Stimulated activated CD8-positive, alpha-beta memory T cell treated with anti-CD3 and anti-CD28 coated beads, Interleukin-7, amount 100 ng/mL, for 4 hours (primary cell): ENCODE results near the gene POFUT1.
A peak's percentile ranks its signal among the peaks of the same experiment; 100 is the strongest.
"Not testable (repeated sequence)": the region's sequence is repeated elsewhere in the genome, so short reads cannot be mapped to it uniquely, and the experiment has no call there.

Source experiments
- DNase-seq, 2 donors: peaks; one replicate each; pipeline ENCODE4 v3.0.0-alpha.2; 2020; ENCODE audit warnings: low read depth in 2 of 2

Gene POFUT1

GRCh38 chr20:32234135-32234808 lies 26.6 kb downstream of the POFUT1 start:
- no peak for DNase-seq

DNA sequence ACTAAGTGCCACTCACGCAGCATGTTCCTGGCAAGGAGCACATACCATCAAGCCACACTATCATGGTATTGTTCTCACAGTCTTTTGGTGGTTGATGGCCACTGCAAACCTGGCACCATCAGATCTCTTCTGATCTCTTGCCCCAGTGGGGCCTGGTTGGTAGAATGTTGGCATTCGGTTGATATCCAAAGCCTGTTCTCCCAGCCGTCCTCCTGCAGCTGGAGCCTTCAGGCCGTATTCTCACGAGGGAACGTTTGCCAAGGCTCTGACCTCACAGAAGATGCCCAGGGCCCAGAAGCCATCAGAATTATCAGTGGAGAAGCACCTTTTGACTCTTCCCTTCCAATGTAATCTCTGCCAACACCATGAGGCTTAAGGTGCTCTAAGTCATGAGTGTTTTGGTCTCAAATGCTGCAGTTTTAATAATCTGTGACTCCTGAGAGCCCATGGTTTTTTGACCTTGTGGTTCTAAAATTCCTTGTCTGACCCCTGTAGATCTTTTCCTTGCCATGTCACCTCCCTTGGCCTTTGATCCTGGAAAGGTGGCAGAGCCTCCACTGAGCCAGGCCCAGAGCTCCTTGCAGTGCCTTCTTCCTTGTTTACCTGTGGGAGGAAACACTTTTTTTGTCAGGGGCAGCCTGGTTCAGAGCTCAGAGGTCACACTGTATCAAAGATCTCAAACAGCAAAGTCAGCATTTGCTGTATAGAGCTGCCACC lies 27.8 kb downstream of the POFUT1 start:
- no peak for DNase-seq

- DNase-seq = no peak
These were observed 28.4 kb downstream of the POFUT1 start for GRCh38 chr20:32236048-32236533.

GRCh38 chr20:32236819-32237218 lies 29.1 kb downstream of the POFUT1 start:
- no peak for DNase-seq

GRCh38 chr20:32237419-32237818 lies 29.7 kb downstream of the POFUT1 start:
- DNase-seq = no peak

DNA sequence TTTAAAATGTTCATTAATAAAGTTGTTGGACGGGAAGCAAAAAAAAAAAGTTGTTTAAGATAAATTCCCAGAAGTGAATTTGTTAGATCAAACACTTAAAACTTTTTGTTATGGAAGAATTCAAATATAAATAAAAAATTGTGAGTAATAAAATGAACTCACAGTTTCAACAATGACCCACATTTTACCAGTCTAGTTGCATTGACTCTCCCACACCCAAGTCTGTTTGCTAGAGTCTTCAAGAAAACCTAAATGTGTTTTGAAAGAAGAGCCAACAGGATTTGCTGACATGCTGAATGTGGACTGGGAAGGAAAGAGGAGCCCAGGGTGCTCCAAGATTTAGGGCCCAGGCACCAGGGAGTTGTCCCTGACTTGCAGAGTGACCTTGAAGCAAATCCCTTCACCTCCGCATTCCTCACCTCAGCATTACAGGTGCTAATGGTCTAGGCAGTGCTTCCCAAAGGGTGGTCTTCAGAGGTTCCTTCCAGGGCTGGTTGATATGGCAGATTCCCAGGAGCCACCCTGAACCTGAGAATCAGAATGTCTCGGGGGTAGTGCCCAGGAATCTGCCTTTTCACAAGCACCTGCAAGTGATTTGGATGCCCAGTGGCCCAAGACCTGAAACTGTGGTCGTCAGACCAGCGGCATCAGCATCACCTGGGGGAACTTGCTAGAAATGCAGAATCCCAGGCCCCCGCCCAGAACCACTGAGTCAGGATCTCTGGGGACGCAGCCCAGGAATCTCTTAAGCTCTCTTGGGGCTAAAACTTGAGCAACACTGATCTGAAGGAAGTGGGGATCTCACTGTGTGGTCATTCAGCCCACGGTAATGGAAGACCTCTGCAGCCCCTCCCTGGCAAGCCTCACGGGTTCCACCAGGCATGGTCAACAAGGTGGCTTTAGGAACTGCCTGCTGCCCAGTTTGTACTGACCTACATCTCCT lies 31.1 kb downstream of the POFUT1 start:
- no peak for DNase-seq

- DNase-seq = no peak
These were observed 32.5 kb downstream of the POFUT1 start for GRCh38 chr20:32240205-32240604.

- no peak for DNase-seq
These were observed 34.1 kb downstream of the POFUT1 start for GRCh38 chr20:32241807-32242206.

DNA sequence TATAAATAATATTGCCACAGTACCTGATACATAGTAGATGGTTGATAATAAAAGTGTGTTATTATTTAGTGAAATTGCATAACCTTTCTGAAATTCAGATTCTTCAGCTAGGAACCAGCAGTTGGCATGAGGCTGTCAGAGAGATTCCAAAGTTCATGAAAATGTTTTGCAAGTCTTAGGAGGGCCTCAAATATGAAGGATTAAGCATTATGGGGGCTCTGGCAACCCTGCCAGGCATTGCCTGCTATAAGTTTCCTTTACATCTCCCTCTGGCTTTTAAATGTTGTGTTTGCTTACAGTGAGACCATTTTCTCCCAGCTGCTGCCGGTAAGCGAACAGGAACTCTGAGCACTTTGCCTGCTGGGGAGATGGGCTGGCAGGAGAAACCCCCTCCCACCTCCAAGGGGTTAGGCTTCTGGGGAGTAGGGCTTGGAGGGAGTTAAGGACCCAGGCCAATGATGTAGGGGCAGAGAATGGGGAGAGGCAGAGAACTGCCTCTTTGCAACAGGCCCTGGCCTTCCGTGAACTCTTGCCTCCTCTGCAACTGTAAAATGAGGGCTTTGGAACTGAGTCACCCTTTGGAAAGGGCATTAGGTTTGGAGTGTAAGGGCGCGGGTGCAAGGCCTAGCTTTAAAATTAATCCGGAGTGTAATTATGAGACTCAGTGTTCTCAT lies 36.6 kb downstream of the POFUT1 start:
- no peak for DNase-seq

GRCh38 chr20:32244959-32245358 lies 37.3 kb downstream of the POFUT1 start:
- no peak for DNase-seq

- DNase-seq = not testable (repeated sequence)
These were observed 38.5 kb downstream of the POFUT1 start for GRCh38 chr20:32246208-32246607.

GRCh38 chr20:32248043-32248442 lies 40.4 kb downstream of the POFUT1 start:
- DNase-seq = no peak

- DNase-seq = peak in 1 of 2 donors; percentile 25
These were observed 41.5 kb downstream of the POFUT1 start for GRCh38 chr20:32249030-32249738.

GRCh38 chr20:32251470-32251869 lies 43.8 kb downstream of the POFUT1 start:
- DNase-seq = no peak

GRCh38 chr20:32252189-32252588 lies 44.5 kb downstream of the POFUT1 start:
- peak; percentile 68 to 83 for DNase-seq

DNA sequence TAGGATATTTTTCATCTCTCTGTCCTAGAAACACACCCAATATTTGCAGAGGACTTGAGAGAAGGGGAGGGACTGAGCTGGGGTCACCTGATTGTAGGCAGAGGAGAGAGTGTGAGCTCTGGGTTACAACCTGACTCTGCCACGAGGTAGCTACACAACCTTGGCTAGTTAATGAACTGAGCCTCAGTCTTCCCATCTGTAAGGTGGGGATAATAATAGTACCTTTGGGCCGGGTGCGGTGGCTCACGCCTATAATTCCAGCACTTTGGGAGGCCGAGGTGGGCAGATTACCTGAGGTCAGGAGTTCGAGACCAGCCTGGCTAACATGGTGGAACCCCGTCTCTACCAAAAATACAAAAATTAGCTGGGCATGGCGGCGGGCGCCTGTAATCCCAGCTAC lies 53.3 kb downstream of the POFUT1 start:
- not testable (repeated sequence) for DNase-seq

- no peak for DNase-seq
These were observed 54.0 kb downstream of the POFUT1 start for GRCh38 chr20:32261644-32262043.

- DNase-seq = no peak
These were observed 55.8 kb downstream of the POFUT1 start for GRCh38 chr20:32263398-32263954.

- DNase-seq = no peak
These were observed 63.9 kb downstream of the POFUT1 start for GRCh38 chr20:32271620-32272019.

DNA sequence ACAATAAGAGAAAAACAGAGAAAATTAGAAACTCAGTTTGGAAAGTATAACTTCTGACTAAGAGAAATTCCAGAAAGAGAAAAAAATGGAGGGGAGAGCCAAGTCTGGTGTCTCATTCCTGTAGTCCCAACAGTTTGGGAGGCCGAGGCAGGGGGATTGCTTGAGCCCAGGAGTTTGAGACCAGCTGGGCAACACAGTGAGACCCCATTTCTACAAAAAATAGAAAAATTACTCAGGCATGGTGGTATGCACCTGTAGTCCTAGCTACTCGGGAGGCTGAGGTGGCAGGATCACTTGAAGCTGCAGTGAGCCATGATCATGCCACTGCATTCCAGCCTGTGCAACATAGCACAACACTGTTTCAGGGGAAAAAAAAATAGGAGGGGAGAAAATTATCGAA lies 66.7 kb downstream of the POFUT1 start:
- DNase-seq = no peak

DNA sequence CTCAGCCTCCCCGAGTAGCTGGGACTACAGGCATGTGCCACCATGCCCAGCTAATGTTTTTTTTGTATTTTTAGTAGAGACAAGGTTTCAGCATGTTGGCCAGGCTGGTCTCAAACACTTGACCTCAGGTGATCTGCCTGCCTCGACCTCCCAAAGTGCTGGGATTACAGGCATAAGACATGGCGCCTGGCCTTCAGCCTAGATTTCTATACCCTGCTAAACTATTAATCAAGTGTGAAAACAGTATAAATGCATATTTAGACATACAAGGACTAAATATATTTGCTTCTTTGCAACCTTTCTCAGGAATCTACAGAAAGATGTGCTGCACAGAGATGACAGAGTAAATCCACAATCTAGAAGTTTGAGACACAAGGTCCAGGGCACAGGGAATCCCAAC lies 67.5 kb downstream of the POFUT1 start:
- DNase-seq = not testable (repeated sequence)
